ENCODE data around the gene LSR. TPM values are rescaled to one million over a fixed set of nuclear protein-coding genes. Genes with fewer than 3 reads are reported as not detected.

LSR gene
- total RNA-seq, 1 donor from 2014 or later, result 79.4 TPM

DNA sequence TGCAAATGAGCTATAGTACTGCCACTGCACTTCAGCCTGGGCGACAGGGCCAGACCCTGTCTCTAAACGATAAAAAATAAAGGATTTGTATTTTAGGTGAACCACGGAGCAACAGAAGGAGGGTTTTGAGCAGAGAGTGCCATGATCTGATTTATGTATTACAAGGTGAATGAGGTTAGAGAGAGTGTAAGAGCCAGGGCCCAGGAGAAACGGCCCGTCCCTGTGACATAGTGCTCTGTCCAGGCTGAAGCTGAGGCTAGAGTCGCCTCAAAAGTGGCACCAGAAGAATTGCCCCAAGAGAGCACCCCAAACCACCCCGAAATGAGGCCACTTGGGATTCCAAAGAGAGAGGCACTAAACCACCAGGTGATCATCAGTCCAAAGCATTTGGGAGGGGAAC lies 60.1 kb downstream of the LSR start:
- no peaks in the 10 kb centered on the region for H3K9me3 ChIP-seq
- H3K4me3 ChIP-seq, result no peak overlapping the region
- H3K4me1 ChIP-seq, result no peaks in the 10 kb centered on the region
- H3K27me3 ChIP-seq, result no peaks in the 10 kb centered on the region
- no peak overlapping the region for H3K27ac ChIP-seq
- DNase-seq (ENCODE audit: low spot score in 2 of 2), result no peak
- TF ChIP-seq, protein P1, sequence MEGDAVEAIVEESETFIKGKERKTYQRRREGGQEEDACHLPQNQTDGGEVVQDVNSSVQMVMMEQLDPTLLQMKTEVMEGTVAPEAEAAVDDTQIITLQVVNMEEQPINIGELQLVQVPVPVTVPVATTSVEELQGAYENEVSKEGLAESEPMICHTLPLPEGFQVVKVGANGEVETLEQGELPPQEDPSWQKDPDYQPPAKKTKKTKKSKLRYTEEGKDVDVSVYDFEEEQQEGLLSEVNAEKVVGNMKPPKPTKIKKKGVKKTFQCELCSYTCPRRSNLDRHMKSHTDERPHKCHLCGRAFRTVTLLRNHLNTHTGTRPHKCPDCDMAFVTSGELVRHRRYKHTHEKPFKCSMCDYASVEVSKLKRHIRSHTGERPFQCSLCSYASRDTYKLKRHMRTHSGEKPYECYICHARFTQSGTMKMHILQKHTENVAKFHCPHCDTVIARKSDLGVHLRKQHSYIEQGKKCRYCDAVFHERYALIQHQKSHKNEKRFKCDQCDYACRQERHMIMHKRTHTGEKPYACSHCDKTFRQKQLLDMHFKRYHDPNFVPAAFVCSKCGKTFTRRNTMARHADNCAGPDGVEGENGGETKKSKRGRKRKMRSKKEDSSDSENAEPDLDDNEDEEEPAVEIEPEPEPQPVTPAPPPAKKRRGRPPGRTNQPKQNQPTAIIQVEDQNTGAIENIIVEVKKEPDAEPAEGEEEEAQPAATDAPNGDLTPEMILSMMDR (IDR thresholded peaks at IDR 0.05), result no peak
- H3K36me3 ChIP-seq, result no peaks in the 10 kb centered on the region
- intact Hi-C loops (cut with DNase I), result no loop called here

DNA sequence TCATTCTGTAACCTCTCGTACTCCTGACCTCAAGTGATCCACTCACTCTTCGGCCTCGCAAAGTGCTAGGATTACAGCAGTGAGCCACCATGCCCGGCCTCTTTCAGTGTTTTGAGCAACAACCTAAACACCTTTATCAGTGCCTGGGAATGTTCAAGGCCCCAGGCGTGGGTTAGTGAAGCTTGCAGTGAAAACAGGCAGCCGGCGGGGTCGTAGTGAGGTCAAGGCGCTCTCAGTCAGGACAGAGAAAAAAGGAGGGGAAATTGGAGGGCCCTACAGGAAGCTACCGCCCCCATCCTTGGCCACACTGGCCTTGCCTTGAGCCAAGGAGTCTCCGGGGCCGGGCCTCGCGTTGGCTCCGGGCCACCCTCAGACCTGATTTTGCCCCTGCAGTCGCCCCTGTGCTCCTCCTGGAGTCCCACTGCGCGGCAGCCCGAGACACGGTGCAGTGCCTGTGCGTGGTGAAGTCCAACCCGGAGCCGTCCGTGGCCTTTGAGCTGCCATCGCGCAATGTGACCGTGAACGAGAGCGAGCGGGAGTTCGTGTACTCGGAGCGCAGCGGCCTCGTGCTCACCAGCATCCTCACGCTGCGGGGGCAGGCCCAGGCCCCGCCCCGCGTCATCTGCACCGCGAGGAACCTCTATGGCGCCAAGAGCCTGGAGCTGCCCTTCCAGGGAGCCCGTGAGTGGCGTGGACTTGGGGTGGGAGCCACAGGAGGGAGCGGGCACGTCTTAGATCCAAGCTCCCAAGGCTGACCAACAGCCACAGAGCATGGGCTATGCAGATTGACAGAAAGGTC lies 60.9 kb downstream of the LSR start:
- no peak for DNase-seq (ENCODE audit: low spot score in 2 of 2)
- TF ChIP-seq, protein P1 (IDR thresholded peaks at IDR 0.05), result no peak
- intact Hi-C loops (cut with DNase I), result no loop called here
- Histone ChIP-seq H3K36me3 (no peaks in the 10 kb centered on the region), H3K4me1 (no peaks in the 10 kb centered on the region), H3K9me3 (no peaks in the 10 kb centered on the region), H3K27me3 (no peaks in the 10 kb centered on the region), H3K4me3 (no peak overlapping the region), H3K27ac (no peak overlapping the region)

DNA sequence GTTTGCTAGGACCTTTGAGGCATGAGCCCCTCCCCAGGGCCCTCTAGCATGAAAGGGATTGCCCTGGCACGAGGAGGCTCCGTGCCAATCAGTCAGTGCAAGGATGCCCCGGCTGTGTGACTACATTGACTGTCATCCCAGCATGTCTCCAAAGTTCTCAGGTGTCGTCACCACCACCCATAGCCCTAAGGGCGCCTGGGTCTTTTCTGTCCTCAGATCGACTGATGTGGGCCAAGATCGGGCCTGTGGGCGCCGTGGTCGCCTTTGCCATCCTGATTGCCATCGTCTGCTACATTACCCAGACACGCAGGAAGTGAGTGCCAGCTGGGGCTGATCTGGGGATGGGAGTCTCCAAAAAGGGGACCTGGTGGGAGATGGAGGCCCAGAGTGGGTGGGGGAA lies 61.5 kb downstream of the LSR start:
- H3K27me3 ChIP-seq, result no peaks in the 10 kb centered on the region
- intact Hi-C loops (cut with DNase I), result no loop called here
- TF ChIP-seq, protein P1 (IDR thresholded peaks at IDR 0.05), result no peak
- no peaks in the 10 kb centered on the region for H3K9me3 ChIP-seq
- no peaks in the 10 kb centered on the region for H3K36me3 ChIP-seq
- H3K4me1 ChIP-seq, result no peaks in the 10 kb centered on the region
- H3K4me3 ChIP-seq, result no peak overlapping the region
- no peak for DNase-seq (ENCODE audit: low spot score in 2 of 2)
- no peak overlapping the region for H3K27ac ChIP-seq

DNA sequence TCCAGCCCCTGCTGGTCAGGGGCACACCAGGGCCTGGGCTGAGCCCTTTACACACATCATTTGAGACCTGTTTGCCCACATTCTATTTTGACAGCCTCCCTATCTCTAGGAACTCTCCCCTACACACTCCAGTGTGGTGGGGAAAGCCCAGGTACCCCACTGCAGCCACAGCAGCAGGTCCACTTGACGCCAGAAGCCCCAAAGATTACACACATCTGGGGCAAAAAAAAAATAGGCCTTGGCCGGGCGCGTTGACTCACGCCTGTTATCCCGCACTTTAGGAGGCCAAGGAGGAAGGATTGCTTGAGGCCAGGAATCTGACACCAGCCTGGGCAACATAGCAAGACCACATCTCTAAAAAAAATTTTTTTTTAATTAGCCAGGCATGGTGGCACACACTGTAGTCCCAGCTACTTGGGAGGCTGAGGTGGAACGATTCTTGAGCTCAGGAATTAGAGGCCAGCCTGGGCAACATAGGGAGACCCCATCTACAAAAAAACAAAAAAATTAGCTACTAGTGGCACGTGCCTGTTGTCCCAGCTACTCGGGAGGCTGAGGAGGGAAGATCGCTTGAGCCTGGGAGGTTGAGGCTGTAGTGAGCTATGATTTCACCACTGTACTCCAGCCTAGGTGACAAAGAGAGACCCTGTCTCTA lies 62.1 kb downstream of the LSR start:
- H3K27ac ChIP-seq, result no peak overlapping the region
- no peaks in the 10 kb centered on the region for H3K4me1 ChIP-seq
- no peaks in the 10 kb centered on the region for H3K9me3 ChIP-seq
- no peaks in the 10 kb centered on the region for H3K27me3 ChIP-seq
- DNase-seq (ENCODE audit: low spot score in 2 of 2), result no peak
- TF ChIP-seq, protein P1 (IDR thresholded peaks at IDR 0.05), result no peak
- no peak overlapping the region for H3K4me3 ChIP-seq
- H3K36me3 ChIP-seq, result no peaks in the 10 kb centered on the region
- intact Hi-C loops (cut with DNase I), result no loop called here

DNA sequence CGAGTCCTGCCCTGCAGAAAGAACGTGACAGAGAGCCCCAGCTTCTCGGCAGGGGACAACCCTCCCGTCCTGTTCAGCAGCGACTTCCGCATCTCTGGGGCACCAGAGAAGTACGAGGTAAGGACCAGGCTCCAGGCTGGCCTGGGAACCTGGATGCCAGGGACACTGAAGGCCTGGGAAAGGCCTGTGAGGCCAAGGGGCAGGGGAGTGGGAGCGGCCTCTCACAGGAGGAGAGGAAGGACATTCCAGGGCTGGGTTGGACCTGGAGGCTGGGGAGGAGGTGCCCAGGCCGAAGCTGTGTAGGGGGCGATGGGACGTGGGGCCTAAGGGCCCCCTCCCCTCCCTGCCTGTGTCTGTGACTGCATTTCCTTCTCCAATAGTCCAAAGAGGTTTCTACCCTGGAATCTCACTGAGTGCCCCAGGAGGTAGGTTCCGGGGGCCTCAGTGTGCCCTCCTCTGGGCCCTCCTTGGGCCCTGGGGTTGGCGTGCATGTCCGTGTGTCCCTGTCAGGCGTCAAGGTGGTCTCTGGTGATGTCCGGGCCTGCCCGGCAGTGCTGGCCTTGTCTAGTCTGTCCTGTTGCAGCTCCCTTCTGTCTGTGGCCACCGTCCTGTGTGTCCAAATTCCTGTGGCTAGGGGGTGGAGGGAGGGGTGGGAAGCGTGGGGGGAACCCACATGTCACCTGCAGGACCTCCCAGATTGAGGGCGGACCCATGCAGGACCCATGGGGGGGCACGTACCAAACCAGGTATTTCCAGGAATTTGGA lies 63.3 kb downstream of the LSR start:
- no peak overlapping the region for H3K27ac ChIP-seq
- no peak for DNase-seq (ENCODE audit: low spot score in 2 of 2)
- H3K9me3 ChIP-seq, result no peaks in the 10 kb centered on the region
- TF ChIP-seq, protein P1 (IDR thresholded peaks at IDR 0.05), result no peak
- H3K4me1 ChIP-seq, result no peaks in the 10 kb centered on the region
- intact Hi-C loops (cut with DNase I), result no loop called here
- no peaks in the 10 kb centered on the region for H3K27me3 ChIP-seq
- no peak overlapping the region for H3K4me3 ChIP-seq
- no peaks in the 10 kb centered on the region for H3K36me3 ChIP-seq
